Measurements from ENCODE around the gene TAS2R60. TPM values are rescaled to one million over a fixed set of nuclear protein-coding genes. Genes with fewer than 3 reads are reported as not detected.

Gene TAS2R60
- total and polyA plus RNA-seq, 4 donors: 0.05 to 1.0 TPM; not detected in 2

DNA sequence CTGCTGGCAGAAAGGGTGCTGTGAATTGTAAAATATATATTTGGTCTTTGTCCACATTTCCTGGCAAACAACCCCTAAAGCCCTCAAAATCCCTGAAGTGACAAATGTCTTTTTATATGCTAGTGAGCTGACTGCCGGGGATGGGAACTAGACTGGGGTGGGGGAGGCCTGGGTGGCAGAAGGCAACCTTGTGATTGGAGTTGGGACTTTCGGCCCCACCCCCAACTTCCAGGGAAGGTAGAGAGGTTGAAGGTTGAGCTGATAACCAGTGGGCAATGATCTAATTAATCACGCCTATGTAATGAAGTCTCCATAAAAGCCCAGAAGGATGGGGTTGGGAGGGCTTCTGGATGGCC is 37.3 kb upstream of the TAS2R60 start:
- ATAC-seq (ENCODE audit: insufficient read depth, low FRiP score) (no peak), DNase-seq (no peak)
- Histone ChIP-seq H3K4me1 (ENCODE audit: control insufficient read depth in 5 of 5, insufficient read depth in 5 of 5, low read length in 5 of 5) (peaks cover 0 to 71% (median 38%) of the 10 kb centered on the region in 5 donors), H3K36me3 (ENCODE audit: control insufficient read depth in 4 of 4, insufficient read depth in 4 of 4, low read length in 4 of 4) (no peaks in the 10 kb centered on the region), H3K9me3 (ENCODE audit: control insufficient read depth in 4 of 4, insufficient read depth in 3 of 4, low read length in 3 of 4) (no peaks in the 10 kb centered on the region), H3K27me3 (ENCODE audit: control insufficient read depth in 3 of 3, insufficient read depth in 3 of 3, low read length in 2 of 3) (no peaks in the 10 kb centered on the region), H3K9ac (ENCODE audit: insufficient read depth in 1 of 2, low read length in 2 of 2) (no peak overlapping the region), H3K4me3 (no peak overlapping the region), H3K27ac (ENCODE audit: low read depth in 1 of 2, low read length in 1 of 2) (no peak overlapping the region)
- 66 to 77% methylated on average over 3 of the region's 3 CpGs for WGBS, 2 donors
- TF ChIP-seq, protein P1, sequence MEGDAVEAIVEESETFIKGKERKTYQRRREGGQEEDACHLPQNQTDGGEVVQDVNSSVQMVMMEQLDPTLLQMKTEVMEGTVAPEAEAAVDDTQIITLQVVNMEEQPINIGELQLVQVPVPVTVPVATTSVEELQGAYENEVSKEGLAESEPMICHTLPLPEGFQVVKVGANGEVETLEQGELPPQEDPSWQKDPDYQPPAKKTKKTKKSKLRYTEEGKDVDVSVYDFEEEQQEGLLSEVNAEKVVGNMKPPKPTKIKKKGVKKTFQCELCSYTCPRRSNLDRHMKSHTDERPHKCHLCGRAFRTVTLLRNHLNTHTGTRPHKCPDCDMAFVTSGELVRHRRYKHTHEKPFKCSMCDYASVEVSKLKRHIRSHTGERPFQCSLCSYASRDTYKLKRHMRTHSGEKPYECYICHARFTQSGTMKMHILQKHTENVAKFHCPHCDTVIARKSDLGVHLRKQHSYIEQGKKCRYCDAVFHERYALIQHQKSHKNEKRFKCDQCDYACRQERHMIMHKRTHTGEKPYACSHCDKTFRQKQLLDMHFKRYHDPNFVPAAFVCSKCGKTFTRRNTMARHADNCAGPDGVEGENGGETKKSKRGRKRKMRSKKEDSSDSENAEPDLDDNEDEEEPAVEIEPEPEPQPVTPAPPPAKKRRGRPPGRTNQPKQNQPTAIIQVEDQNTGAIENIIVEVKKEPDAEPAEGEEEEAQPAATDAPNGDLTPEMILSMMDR (IDR thresholded peaks at IDR 0.05; ENCODE audit: control extremely low read depth, extremely low read depth): no peak

DNA sequence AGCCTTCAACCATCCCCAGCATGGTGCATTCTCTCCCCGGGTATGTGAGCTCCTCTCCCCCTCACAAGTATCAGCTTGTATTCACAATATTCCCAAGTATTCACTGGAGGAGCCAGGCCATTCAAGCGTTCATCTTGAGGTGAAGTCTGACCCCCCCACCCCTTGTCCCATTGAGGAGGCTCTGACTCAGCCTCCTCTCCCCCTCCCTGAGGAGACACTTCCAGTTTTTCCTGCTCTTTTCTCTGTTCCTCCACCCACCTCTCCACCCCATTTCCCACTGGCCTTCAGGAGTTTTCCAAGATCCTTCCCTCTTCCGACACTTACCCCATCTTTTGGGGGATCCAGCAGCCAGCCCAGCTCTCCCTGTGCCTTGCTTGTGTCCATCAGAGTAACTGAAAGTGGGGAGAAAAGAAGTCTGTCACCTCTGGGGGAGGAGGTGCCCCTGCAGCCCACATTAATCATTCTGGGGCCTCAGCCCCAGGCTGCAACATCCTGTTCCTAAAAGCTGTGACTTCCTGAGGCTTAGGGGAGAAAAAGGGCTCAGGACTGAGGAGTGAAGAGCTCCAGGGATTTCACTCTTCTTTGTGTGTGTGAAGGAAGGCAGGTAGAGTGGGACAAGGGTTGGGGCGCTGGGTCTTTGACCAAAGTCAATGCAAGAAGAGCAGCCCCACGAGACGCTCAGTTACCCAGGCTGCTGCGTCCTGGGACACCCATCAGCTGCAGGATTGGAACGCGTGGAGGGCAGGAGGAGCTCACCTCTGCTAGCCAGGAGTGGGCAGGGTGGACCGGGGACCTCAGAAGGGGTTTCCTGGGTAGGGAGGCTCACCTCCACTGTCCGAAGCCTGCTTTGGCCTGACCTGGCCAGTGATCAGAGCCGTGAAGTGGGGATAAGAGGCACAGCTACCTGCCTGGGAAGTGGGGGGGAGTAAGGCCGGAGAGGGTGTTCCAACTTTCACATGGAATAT is 35.7 kb upstream of the TAS2R60 start:
- Histone ChIP-seq H3K9ac (ENCODE audit: insufficient read depth in 1 of 2, low read length in 2 of 2) (peak overlapping the region in 1 of 2 donors; percentile 14), H3K9me3 (ENCODE audit: control insufficient read depth in 4 of 4, insufficient read depth in 3 of 4, low read length in 3 of 4) (no peaks in the 10 kb centered on the region), H3K4me1 (ENCODE audit: control insufficient read depth in 5 of 5, insufficient read depth in 5 of 5, low read length in 5 of 5) (peaks cover 0 to 79% (median 43%) of the 10 kb centered on the region in 5 donors), H3K4me3 (no peak overlapping the region), H3K36me3 (ENCODE audit: control insufficient read depth in 4 of 4, insufficient read depth in 4 of 4, low read length in 4 of 4) (no peaks in the 10 kb centered on the region), H3K27ac (ENCODE audit: low read depth in 1 of 2, low read length in 1 of 2) (peak overlapping the region in 1 of 2 donors; percentile 44), H3K27me3 (ENCODE audit: control insufficient read depth in 3 of 3, insufficient read depth in 3 of 3, low read length in 2 of 3) (no peaks in the 10 kb centered on the region)
- TF ChIP-seq, protein P1 (IDR thresholded peaks at IDR 0.05; ENCODE audit: control extremely low read depth, extremely low read depth): no peak
- DNase-seq (peak in 1 of 3 donors; percentile 22), ATAC-seq (ENCODE audit: insufficient read depth, low FRiP score) (no peak)
- WGBS, 2 donors: 22 to 49% methylated on average over 13 of the region's 13 CpGs

DNA sequence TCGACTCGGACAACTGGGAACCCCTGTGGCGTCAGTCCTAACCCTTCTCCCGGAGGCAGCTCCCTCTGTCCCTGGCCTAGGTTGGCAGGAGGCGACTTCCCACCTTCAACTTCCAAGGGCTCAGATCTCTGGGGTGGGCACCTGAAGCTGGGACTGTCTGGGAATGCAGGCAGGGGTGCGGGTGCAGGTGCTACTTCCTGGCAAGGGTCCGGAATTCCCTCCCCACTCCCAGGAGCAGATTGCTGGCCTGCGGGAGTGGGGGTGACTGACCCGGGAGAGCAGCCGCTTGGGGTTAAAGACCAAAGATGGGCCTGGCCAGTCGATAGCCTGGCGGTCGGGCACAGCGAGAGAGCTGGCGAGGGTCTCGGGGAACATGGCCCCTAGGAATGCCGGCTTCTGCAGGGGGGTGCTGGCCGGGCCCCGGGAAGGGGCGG is 35.0 kb upstream of the TAS2R60 start:
- H3K27ac ChIP-seq (ENCODE audit: low read depth in 1 of 2, low read length in 1 of 2): peak overlapping the region in 1 of 2 donors; percentile 4
- H3K4me1 ChIP-seq (ENCODE audit: control insufficient read depth in 5 of 5, insufficient read depth in 5 of 5, low read length in 5 of 5): peaks cover 0 to 77% (median 43%) of the 10 kb centered on the region in 5 donors
- TF ChIP-seq, protein P1 (IDR thresholded peaks at IDR 0.05; ENCODE audit: control extremely low read depth, extremely low read depth): no peak
- H3K36me3 ChIP-seq (ENCODE audit: control insufficient read depth in 4 of 4, insufficient read depth in 4 of 4, low read length in 4 of 4): no peaks in the 10 kb centered on the region
- no peaks in the 10 kb centered on the region for H3K27me3 ChIP-seq (ENCODE audit: control insufficient read depth in 3 of 3, insufficient read depth in 3 of 3, low read length in 2 of 3)
- peak in 1 of 3 donors; percentile 32 for DNase-seq
- H3K9me3 ChIP-seq (ENCODE audit: control insufficient read depth in 4 of 4, insufficient read depth in 3 of 4, low read length in 3 of 4): no peaks in the 10 kb centered on the region
- H3K4me3 ChIP-seq: peak overlapping the region; percentile 33
- 10 to 19% methylated on average over 11 to 20 of the region's 20 CpGs for WGBS, 2 donors
- H3K9ac ChIP-seq (ENCODE audit: insufficient read depth in 1 of 2, low read length in 2 of 2): peak overlapping the region in 1 of 2 donors; percentile 14
- ATAC-seq (ENCODE audit: insufficient read depth, low FRiP score): no peak

Measured in lung (tissue), 12 donors.